C4-2B (cell line): Measurements from ENCODE around the gene NUDCD3.

ENCODE experiments used
- CTCF ChIP-seq: fragments of 450-650 bp; conservative IDR thresholded peaks from 2 replicates; pipeline ENCODE4 v1.5.1; 2017; ENCODE audit warnings: mild to moderate bottlenecking
- ZFX ChIP-seq: fragments of 450-650 bp; IDR thresholded peaks from 2 replicates; pipeline ENCODE4 v1.6.1; 2017

- no peak for TF ChIP-seq CTCF
- TF ChIP-seq ZFX = no peak
Measured at GRCh38 chr7:44467217-44467548, 23.3 kb downstream of the NUDCD3 start.
